IMR-90 (cell line): ENCODE measurements around the gene FOXP4. TPM values are rescaled to one million over a fixed set of nuclear protein-coding genes. Genes with fewer than 3 reads are reported as not detected.

Source experiments
- ATAC-seq: fragments of 200-7000 bp; cut with Tn5 transposase; 2 replicates; pipeline ENCODE4 v1.9.1; 2020; ENCODE audit warnings: low read depth, mild to moderate bottlenecking, moderate library complexity
- BruUV-seq: library from RNA; stranded (reverse); fragments of 400-500 nt; replicated peaks from 2 replicates; lab custom pipeline; 2021; lab: Mats Ljungman, UMichigan
- CTCF ChIA-PET: fragments of 300-600 bp; formaldehyde crosslinking; extraction: SDS; loops from one replicate; lab custom pipeline; 2021; ENCODE audit warnings: antibody characterized with exemption; lab: Yijun Ruan, JAX
- POLR2A ChIA-PET: fragments of 300-600 bp; sonication (Branson Sonifier 250); formaldehyde crosslinking; loops from one replicate; lab custom pipeline; 2022; ENCODE audit warnings: antibody characterized with exemption; ENCODE audit not compliant: unreplicated experiment; lab: Charles Lee
- DNase-seq: peaks from one replicate; pipeline ENCODE4 v3.0.0; 2013
- H2AFZ ChIP-seq: replicated peaks from 2 replicates; pipeline ENCODE3; 2013; ENCODE audit warnings: low read length, mild to moderate bottlenecking; ENCODE audit not compliant: poor library complexity
- H2AK5ac ChIP-seq: 2 replicates; pipeline ENCODE4 v1.6.1; 2013; ENCODE audit warnings: low read depth, low read length, inconsistent platforms
- H2AK9ac ChIP-seq: replicated peaks from 2 replicates; pipeline ENCODE3; 2013; ENCODE audit warnings: mild to moderate bottlenecking, low read depth, low read length, moderate library complexity; ENCODE audit not compliant: poor library complexity
- H2BK120ac ChIP-seq: 2 replicates; pipeline ENCODE4 v1.6.1; 2013; ENCODE audit warnings: low read depth, low read length, inconsistent platforms
- H2BK15ac ChIP-seq: 3 replicates; pipeline ENCODE4 v1.6.1; 2013; ENCODE audit warnings: low read depth, low read length, inconsistent platforms
- H2BK20ac ChIP-seq: 2 replicates; pipeline ENCODE4 v1.6.1; 2013; ENCODE audit warnings: low read depth, mild to moderate bottlenecking, inconsistent platforms, low read length, moderate library complexity
- H2BK5ac ChIP-seq: 2 replicates; pipeline ENCODE4 v1.6.1; 2013; ENCODE audit warnings: mild to moderate bottlenecking, low read depth, low read length, inconsistent platforms; ENCODE audit not compliant: poor library complexity, severe bottlenecking
- H3K14ac ChIP-seq: replicated peaks from 2 replicates; pipeline ENCODE4 v1.6.1; 2013; ENCODE audit warnings: low read depth, low read length, inconsistent platforms
- H3K18ac ChIP-seq: 2 replicates; pipeline ENCODE4 v1.6.1; 2013; ENCODE audit warnings: low read depth, low read length, control low read depth
- H3K23ac ChIP-seq: 2 replicates; pipeline ENCODE4 v1.6.1; 2013; ENCODE audit warnings: low read depth, low read length, inconsistent platforms
- H3K27ac ChIP-seq: 2 replicates; pipeline ENCODE4 v1.5.1; 2013; ENCODE audit warnings: mild to moderate bottlenecking, control low read depth, low read length; ENCODE audit not compliant: insufficient read depth
- H3K27me3 ChIP-seq: 2 replicates; pipeline ENCODE4 v1.6.1; 2013; ENCODE audit warnings: low read length; ENCODE audit not compliant: control insufficient read depth, insufficient read depth
- H3K36me3 ChIP-seq: 2 replicates; pipeline ENCODE4 v1.6.1; 2013; ENCODE audit warnings: low read length, mixed read lengths; ENCODE audit not compliant: control insufficient read depth, insufficient read depth
- H3K4ac ChIP-seq: 2 replicates; pipeline ENCODE4 v1.6.1; 2013; ENCODE audit warnings: low read depth, low read length, inconsistent platforms
- H3K4me1 ChIP-seq: 2 replicates; pipeline ENCODE4 v1.6.1; 2013; ENCODE audit warnings: low read length, mixed read lengths; ENCODE audit not compliant: control insufficient read depth, insufficient read depth
- H3K4me2 ChIP-seq: 2 replicates; pipeline ENCODE4 v1.6.1; 2013; ENCODE audit warnings: low read depth, mild to moderate bottlenecking, control low read depth, low read length, moderate library complexity
- H3K4me3 ChIP-seq: 2 replicates; pipeline ENCODE4 v1.5.1; 2013; ENCODE audit warnings: low read depth, mild to moderate bottlenecking, control low read depth, low read length, moderate library complexity; ENCODE audit not compliant: insufficient read depth
- H3K56ac ChIP-seq: 2 replicates; pipeline ENCODE4 v1.6.1; 2013; ENCODE audit warnings: low read length, inconsistent platforms; ENCODE audit not compliant: insufficient read depth; ENCODE audit errors: extremely low read depth
- H3K79me1 ChIP-seq, 2 experiments: 2 replicates each; pipeline ENCODE4 v1.6.1; 2013; ENCODE audit warnings: low read length in 2 of 2, inconsistent platforms in 1 of 2, low read depth in 1 of 2
- H3K9ac ChIP-seq: 2 replicates; pipeline ENCODE4 v1.6.1; 2013; ENCODE audit warnings: low read depth, low read length, control low read depth
- H3K9me1 ChIP-seq: 2 replicates; pipeline ENCODE4 v1.6.1; 2013; ENCODE audit warnings: low read length, inconsistent platforms; ENCODE audit not compliant: insufficient read depth
- H3K9me3 ChIP-seq: 2 replicates; pipeline ENCODE4 v1.6.1; 2013; ENCODE audit warnings: low read length; ENCODE audit not compliant: control insufficient read depth, insufficient read depth
- H4K20me1 ChIP-seq: 2 replicates; pipeline ENCODE4 v1.6.1; 2013; ENCODE audit warnings: low read length, inconsistent platforms; ENCODE audit not compliant: insufficient read depth
- H4K5ac ChIP-seq: 2 replicates; pipeline ENCODE4 v1.6.1; 2013; ENCODE audit warnings: mild to moderate bottlenecking, low read depth, low read length, control low read depth
- H4K8ac ChIP-seq, 2 experiments: 2 replicates each; pipeline ENCODE4 v1.6.1; 2013; ENCODE audit warnings: low read depth in 2 of 2, low read length in 2 of 2, control low read depth in 1 of 2, inconsistent platforms in 1 of 2
- H4K91ac ChIP-seq: 2 replicates; pipeline ENCODE4 v1.6.1; 2013; ENCODE audit warnings: low read depth, low read length, inconsistent platforms; ENCODE audit not compliant: insufficient read depth
- CEBPB ChIP-seq: IDR thresholded peaks from 2 replicates; pipeline ENCODE4 v1.6.1; 2012; ENCODE audit warnings: low read depth, low read length, improper control_type of control experiment
- WGBS, 2 experiments: methylation state at CpG; one replicate each; pipeline versions ENCODE4 v1.1.5 to v1.1.7; 2013; ENCODE audit warnings: missing lambda C conversion rate in 2 of 2; ENCODE audit not compliant: insufficient read length in 1 of 2; ENCODE audit errors: extremely low coverage in 2 of 2; 5-methylcytosine and 5-hydroxymethylcytosine counted together
- dilution Hi-C: fragments of 300-500 bp; cut with HindIII; formaldehyde crosslinking; loops from one replicate; pipeline ENCODE4 v1.14.3; 2018; ENCODE audit warnings: low sequenced_read_pairs; ENCODE audit not compliant: unreplicated experiment
- in situ Hi-C: fragments of 300-500 bp; cut with MboI; formaldehyde crosslinking; loops from 3 replicates; pipeline ENCODE4 v1.14.3; 2019; ENCODE audit warnings: low sequenced_read_pairs, inconsistent platforms, mixed read lengths
- intact Hi-C: fragments of 100-400 bp; cut with micrococcal nuclease; formaldehyde crosslinking; loops from 2 replicates; pipeline ENCODE4 v1.10.0; 2022
- polyA plus RNA-seq, 3 experiments: library from polyadenylated mRNA; depleted of rRNA; stranded (reverse); fragments of >200 nt; gene quantifications; 2 replicates each; pipeline ENCODE4 v1.2.3, GENCODE V29; 2012; ENCODE audit warnings: low replicate concordance in 1 of 3
- total RNA-seq: library from RNA; depleted of rRNA; stranded (reverse); fragments of >200 nt; gene quantifications from 2 replicates; pipeline ENCODE4 v1.2.3, GENCODE V29; 2012

The FOXP4 gene
- total and polyA plus RNA-seq, 2 of the 4 experiments (the other 2 are of a cell fraction), result 0.72 to 9.5 TPM

DNA sequence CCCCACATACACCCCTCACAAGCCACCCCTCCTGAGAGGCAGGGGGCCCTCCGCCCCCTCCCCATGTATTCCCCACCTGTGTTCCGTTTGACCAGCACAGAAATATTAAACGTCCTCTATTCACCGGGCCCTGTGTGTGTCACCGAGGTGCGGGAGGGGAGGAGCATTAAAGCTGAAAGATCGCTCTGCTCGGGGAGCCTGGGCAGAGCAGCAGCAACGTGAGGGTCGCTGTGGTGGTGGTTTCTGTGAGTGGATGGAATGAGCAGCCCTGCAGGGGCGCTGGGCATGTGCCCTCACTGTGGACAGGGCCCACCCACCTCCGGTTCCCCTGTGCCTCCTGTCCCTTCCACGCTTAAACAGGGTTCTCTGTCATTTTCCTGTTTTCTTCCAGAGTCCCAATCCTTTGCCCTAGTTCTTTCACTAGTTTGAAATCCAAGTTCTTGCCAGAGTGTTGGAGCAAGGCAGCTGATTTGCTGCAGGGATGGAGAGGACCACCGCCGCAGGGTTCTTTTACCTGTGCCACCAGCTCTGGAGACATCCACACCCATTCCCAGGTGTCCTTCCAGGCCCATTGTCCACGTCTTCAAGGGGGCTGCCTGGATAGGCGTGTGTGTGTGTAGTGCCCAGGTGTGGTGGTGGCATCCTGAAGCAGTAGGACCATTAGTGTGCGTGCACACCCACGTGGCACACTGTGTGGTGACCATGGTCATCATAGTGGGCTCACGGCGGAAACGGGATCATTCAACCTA is 54.5 kb downstream of the FOXP4 start:
- no peaks in the 10 kb centered on the region for H3K9me3 ChIP-seq
- no peak overlapping the region for H3K18ac ChIP-seq
- H3K4ac ChIP-seq, result no peak overlapping the region
- TF ChIP-seq CEBPB, result no peak
- no peak overlapping the region for H2BK20ac ChIP-seq
- H4K8ac ChIP-seq, result no peak overlapping the region
- H2AK5ac ChIP-seq, result no peak overlapping the region
- CTCF ChIA-PET, result interaction anchor here (0.9 kb wide), 1 partner anchor 83 kb away, joined by 3 read pairs; no protein-coding TSS in a partner anchor
- in situ Hi-C loops, result loop anchor here (5.0 kb wide), 1 partner anchor 82 kb away; no protein-coding TSS in a partner anchor
- no peaks in the 10 kb centered on the region for H3K27me3 ChIP-seq
- H3K79me1 ChIP-seq, result no peaks in the 10 kb centered on the region
- H3K4me3 ChIP-seq, result no peak overlapping the region
- no peak overlapping the region for H3K27ac ChIP-seq
- peak overlapping the region; percentile 33 for H2AFZ ChIP-seq
- H3K56ac ChIP-seq, result no peak overlapping the region
- H3K4me2 ChIP-seq, result no peak overlapping the region
- dilution Hi-C loops, result no loop called here
- H2BK5ac ChIP-seq, result no peak overlapping the region
- no TSS peak for BruUV-seq
- no peak overlapping the region for H4K5ac ChIP-seq
- ATAC-seq (no peak), DNase-seq (no peak)
- peaks cover 16% of the 10 kb centered on the region for H3K36me3 ChIP-seq
- 82% methylated on average over 7 of the region's 22 CpGs; no CpG with 5 or more reads in 1 of the 2 experiments for WGBS, 2 experiments
- no peak overlapping the region for H3K14ac ChIP-seq
- H2AK9ac ChIP-seq, result no peak overlapping the region
- H3K9me1 ChIP-seq, result no peaks in the 10 kb centered on the region
- H4K91ac ChIP-seq, result no peak overlapping the region
- no peak overlapping the region for H3K9ac ChIP-seq
- H2BK120ac ChIP-seq, result no peak overlapping the region
- intact Hi-C loops, result no loop called here
- POLR2A ChIA-PET, result no interaction called here
- H4K20me1 ChIP-seq, result no peaks in the 10 kb centered on the region
- H3K23ac ChIP-seq, result no peak overlapping the region
- no peak overlapping the region for H2BK15ac ChIP-seq
- H3K4me1 ChIP-seq, result no peaks in the 10 kb centered on the region
